Stimulated activated CD4-positive, alpha-beta T cell treated with anti-CD3 and anti-CD28 coated beads, Interleukin-12 subunit alpha, Interleukin-12 subunit beta, amount 100 ng/mL, for 48 hours (primary cell): Measurements from ENCODE around the gene OVOL2.
"Not testable (repeated sequence)": the region's sequence is repeated elsewhere in the genome, so short reads cannot be mapped to it uniquely, and the experiment has no call there.

ENCODE experiments used
- DNase-seq, 3 donors: peaks; one replicate each; pipeline ENCODE4 v3.0.0-alpha.2; 2020; ENCODE audit warnings: low read depth in 2 of 3, low spot score in 1 of 3

The OVOL2 gene

DNA sequence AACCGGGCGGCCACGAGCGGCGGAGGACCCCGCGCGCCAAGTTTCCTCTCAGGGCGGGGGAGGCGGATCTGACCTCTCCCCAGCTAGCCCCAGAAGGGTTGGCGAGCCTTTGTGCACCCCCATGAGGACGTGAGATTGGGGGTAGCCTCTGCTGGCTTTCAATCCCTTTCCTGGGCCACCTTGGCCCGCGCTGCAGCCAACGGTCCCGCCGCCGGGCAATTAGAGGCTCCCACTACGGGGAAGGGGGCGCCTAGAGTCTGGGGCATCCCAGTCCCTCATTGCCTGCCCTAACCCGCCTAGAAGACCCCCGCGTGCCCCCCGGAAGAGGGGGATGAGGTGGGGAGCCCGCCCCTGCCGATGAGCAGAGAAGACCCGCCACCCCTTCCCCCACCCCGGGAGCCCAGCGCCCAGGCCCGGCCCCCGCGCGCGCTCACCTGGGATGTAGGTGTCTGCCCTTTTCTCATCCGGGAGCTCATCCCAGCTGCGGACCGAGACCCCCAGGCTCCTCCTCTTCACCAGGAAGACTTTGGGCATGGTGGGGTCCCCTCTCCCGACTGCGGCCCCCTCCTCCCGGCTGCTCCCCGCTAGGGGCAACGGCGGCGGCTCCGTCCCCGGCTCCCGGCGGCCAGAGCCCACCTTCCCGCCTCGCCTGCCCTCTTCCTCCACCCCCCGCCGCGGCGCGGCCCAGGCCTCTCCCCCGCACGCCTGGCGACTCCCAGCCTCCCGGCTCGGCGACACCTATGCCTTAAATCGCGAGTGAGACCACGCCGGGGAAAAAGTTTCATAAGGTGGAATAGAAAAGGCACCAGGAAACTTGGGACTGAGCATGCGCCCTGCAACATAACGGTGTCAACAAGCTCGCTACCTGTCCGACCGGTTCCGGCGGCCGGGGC, at the start of gene OVOL2:
Gene OVOL2 (minus strand): TSS at position 816 of the 893 bp plus-strand sequence. CDS start 282 bp downstream, at position 534.
- DNase-seq: no peak

DNA sequence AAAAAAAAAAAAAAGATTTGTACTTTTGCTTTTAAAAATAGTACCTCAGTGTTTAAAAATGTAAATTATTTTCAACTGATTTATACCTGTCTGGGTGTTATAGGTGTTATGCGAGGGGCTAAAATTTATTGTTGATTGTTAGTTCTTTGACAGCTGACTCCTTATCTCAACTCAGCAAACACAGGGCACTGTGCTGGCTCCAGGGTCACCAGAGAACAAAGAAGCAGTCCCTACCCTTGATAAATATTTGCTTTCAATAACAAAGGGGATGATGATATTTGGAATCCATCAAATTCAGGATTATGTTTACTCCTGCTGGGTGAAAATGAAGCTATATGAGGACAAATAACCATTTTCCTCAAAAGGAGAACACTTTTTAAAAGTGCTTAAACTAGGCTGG, 45.8 kb upstream of the OVOL2 start:
- no peak for DNase-seq

DNA sequence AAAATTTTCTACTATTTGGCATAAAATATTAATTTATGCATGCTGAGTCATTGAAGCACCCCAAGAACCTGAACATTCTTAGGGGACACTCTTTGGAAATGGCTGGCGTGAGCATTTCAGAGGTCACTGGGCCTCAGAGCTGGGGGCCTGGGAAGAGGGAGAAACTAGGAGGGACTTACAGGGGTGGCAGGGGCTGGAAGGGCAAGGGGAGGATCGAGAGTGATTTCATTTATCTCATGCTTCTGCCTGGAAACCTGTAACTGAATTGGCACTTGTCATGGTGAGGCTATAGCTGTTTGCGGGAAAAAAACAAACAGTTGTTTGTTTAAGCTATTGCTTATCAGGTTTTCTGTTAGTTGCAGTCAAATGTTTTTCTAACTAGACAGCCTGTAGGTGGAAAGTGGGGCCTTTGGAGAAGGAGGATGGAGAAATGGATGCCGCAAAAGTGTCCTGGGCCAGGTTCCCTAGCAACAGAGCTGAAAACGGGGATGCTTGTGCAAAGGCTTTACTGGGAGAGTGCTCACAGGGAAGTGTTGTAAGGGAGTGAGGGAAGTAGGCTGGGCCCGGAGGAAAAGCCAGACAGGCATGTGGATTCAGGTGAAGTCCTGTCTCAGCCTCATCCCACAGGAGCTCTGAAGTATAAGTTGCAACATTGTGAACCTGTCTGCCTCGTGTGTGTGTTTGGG, 43.6 kb upstream of the OVOL2 start:
- no peak for DNase-seq

DNA sequence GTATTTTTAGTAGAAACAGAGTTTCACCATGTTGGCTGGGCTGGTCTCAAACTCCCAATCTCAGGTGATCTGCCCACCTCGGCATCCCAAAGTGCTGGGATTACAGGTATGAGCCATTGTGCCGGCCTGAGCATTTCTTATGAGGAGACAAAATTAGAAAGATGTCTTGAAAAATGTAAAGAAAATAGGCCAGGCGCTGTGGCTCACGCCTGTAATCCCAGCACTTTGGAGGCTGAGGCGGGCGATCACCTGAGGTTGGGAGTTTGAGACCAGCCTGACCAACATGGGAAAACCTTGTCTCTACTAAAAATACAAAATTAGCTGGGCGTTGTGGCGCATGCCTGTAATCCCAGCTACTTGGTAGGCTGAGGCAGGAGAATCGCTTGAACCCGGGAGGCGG, 42.9 kb upstream of the OVOL2 start:
- DNase-seq: not testable (repeated sequence)

DNA sequence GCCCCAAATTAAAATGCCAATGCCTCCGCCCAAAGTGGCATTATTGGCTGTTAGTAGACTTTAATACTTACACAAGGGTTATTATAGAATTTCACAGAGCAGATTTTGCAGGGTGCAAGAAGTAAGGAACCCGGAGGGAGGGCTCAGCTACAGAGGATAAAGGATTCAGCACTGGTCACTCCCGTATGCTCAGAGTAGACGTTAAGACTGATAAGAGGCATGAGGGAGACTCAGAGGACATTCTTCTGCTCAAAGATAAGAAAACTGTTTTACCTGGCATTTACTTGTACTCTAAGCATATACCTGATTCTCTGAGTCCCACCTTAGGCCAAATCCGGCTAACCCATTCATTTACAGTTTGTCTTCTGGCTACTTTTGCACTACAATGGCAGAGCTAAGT, 36.5 kb upstream of the OVOL2 start:
- no peak for DNase-seq

DNA sequence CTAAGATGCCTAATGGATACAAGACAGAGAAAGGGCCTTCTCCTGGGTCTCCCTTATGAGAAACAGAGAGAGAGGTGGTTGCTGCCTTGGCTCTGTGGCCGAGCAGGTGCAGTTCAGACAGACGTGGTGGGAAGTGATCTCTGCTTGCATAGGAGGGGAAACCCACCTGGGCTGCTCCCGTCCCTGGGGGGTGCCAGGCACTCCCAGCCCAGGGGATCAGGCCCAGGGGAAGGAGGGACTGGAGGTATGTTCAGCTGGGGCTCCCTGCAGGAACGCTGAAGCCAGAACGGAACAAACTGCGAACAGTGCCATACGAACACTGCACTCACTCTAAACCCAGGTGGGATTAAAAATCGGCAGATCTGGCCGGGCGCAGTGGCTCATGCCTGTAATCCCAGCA, 35.7 kb upstream of the OVOL2 start:
- no peak for DNase-seq

DNA sequence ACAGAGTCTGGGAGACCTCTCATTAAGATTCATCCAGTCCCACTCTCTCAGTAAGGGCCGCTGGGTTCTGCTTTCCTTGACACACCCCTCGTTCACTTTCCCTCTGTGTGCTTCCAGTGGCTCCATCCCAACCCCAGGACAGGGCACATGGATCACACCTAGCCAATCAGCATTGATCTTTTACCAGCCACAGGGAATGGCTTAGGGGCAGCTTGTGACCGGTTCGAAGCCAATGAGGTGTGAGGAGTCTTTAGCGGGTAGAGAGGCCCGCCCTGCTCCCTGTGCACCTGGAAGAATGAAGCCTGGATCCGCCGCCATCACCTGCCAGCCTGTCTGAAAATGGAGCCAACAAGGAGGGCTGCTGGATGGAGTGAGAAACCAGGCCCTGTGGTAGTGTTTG, 35.2 kb upstream of the OVOL2 start:
- no peak for DNase-seq

DNA sequence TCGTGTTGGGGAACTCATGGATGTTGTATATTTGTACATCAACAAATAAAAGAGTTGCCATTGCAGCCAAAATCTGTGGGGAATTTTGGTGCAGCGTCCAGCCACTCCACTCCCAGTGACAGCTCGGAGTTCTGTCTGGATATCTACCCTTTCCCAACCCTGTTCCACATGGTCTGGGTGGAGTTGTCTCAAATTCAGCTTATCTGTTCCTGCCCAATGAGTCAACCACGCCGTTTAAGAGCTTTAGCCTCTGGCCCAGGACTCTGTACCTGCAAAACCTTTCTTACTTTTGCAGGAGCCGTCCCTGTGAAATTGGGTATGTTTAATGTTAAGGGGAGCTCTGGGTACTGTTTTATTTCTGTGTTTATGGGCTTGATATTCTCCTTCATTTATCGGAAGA, 33.9 kb upstream of the OVOL2 start:
- DNase-seq: no peak

DNA sequence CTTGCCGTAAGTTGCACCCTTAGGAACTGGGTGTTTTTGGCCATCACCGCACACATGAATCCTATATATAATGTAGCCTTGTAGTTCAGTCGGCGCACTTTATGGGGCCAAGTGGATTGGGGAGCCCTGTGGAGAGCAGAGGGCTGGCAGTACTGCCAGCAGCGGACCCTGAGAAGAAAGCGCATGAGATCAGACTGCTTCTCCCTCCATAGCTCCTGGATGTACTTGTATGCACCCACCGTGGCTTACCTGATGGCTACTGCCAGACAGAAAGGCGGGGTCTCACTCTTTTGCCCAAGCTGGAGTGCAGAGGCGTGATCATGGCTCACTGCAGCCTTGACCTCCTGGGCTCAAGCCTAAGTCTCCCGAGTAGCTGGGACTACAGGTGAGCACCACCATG, 32.8 kb upstream of the OVOL2 start:
- DNase-seq: no peak

DNA sequence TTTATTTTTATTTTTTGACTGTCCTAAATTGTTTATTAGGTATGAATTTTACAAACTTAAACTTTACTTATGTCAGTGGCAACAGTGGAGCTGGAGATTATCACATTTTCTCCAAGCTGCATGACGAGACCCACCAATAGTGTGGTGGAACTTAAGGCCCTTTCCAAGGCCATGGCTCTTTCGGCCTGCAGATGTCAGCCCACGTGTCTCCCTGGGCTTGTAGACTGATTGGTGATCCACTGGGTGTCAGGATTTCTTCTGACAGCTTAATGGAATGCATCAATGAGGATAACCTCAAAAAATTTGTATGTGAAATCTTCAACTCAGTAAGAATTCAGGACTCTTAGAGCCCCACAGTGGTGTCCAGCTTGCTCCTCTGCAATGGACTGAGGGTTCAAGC, 32.3 kb upstream of the OVOL2 start:
- no peak for DNase-seq

DNA sequence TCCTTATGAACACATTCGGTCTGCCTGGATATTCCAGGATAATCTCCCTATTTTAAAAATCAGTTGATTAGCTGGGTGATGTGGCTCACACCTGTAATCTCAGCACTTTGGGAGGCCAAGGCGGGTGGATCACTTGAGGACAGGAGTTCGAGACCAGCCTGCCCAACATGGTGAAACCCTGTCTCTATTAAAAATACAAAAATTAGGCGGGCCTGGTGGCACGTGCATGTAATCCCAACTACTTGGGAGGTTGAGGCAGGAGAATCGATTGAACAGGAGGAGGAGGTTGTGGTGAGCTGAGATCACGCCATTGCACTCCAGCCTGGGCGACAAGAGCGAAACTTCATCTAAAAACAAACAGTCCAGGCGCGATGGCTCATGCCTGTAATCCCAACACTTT, 31.1 kb upstream of the OVOL2 start:
- not testable (repeated sequence) for DNase-seq

DNA sequence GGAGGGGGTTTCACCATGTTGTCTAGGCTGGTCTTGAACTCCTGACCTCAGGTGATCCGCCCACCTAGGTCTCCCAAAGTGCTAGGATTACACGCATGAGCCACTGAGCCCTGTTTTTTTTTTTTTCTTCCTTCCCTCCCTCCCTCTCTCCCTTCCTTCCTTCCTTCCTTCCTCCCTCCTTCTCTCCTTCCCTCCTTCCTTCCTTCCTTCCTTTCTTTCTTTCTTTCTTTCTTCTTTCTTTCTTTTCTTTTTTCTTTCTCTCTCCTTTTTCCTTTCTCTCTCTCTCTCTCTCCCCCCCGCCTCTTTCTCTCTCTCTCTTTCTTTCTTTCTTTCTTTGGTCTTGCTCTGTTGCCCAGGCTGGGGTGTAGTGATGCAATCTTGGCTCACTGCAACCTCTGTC, 30.6 kb upstream of the OVOL2 start:
- not testable (repeated sequence) for DNase-seq

DNA sequence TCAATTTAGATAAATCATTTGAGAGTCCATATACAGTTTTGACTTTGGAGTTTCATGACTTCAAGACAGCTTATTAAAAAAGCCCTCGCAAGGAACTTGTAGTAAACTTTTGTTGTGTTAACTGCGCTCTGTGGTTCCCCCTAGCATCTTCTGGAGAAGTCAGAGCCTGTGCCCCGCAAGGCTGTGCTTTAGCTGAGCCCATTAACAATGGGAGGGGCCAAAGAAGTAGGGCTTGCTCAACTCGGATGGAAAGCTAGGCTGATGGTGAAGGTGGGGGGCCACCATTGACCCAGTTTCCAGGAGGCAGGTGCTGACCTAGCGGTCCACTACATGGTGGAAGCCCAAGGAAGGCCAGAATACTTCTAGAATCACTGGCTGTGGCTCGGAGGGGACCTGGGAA, 29.3 kb upstream of the OVOL2 start:
- DNase-seq: no peak

DNA sequence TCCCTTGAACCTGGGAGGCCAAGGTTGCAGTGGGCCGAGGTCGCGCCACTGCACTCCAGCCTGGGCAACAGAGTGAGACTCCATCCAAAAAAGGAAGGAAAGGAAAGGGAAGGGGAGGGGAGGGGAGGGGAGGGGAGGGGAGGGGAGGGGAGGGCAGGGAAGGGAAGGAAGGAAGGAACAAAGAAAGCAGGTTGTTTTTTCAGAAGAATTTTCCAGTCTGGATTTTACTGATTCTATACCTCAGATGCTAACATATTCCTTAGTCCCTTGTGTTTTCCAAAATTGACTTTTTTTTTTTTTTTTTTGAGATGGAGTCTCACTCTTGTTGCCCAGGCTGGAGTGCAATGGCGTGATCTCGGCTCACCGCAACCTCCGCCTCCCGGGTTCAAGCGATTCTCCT, 23.1 kb upstream of the OVOL2 start:
- DNase-seq: not testable (repeated sequence)

DNA sequence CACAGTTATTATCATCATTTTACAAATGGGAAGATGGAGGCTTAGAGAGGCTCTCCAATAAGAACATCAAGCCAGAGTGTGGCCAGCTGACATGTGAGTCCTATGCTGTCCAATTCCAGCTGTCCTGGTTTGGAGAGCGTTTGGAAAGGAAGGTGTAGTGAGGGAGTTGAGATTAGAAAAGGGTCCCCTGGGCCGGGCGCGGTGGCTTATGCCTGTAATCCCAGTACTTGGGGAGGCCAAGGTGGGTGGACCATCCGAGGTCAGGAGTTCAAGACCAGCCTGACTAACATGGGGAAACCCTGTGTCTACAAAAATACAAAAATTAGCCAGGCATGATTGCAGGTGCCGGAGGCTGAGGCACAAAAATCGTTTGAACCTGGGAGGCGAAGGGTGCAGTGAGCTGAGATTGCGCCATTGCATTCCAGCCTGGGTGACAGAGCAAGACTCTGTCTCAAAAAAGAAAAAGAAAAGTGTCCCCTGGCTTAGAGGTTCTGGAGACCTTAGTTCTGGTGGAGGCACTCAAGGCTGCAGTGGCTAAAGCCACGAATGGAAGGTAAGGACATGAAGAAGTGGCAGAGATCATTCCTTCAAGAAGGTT, 22.1 kb upstream of the OVOL2 start:
- no peak for DNase-seq

DNA sequence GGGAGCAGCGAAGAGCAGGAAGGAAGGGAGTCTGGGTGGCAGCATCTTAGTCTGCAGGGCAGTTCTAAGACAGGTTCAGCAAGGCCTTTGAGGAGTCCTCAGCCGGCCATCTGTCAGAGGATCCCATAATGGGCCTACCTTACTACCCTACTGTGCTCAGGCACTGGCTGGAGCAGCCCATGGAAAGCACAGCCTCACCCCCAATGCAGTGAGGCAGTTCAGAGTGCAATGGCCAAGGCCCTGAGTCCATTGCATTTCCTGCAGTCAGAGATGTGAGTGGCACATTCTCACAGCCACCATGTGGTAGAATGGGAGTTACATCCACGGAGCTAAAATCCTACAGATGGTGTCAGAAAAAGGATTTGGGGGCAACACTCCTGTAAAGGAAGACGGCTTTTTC, 19.4 kb upstream of the OVOL2 start:
- no peak for DNase-seq

DNA sequence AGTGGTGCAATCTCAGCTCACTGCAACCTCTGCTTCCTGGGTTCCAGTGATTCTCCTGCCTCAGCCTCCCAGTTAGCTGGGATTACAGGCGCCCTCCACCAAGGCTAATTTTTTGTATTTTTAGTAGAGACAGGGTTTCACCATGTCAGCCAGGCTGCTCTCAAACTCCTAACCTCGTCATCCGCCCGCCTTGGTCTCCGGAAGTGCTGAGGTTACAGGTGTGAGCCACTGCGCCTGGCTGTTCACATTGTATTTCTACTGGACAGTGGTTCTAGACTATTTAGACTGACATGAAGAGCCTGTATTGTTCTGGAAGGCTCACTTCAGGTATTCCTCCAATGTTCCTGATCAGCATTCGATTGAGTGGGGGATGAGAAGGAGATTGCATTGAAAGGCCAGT, 14.8 kb upstream of the OVOL2 start:
- DNase-seq: no peak

DNA sequence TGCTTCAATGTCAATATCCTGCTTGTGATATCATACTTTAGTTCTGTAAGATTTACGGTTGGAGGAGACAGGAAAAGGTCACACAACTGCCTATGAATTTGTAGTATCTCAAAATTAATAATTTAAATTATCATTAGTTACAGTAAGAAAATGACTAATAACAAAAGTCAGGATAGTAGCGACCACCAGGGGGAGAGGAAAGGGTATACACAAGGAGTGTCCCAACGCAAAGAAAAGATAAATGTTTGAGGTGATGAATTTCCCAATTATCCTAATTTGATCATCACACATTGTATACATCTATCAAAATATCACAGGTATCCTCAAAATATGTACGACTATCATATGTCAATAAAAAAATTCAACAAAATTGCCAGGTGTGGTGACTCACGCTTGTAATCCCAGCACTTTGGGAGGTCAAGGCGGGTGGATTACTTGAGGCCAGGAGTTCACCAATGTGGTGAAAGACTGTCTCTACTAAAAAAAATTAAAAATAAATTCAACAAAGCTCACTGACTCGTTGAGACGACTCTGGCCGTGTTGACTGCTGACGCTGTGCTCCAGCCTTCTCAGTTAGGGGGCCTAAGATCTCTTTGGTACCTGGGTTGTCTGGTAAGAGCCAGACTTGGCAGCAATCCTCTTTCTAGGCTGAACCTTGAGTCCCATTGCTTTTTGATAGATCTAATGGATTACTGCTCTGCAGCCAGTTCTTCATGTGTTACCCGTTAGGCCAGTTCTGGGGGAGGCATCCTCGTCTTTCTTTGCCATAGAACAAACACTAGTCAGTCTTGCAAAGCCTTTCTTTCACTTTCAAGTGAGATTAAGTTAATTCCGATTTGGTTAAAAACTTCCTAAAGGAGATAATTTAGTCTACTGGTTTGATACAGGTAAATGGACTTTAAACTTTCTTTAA, 9.0 kb upstream of the OVOL2 start:
- DNase-seq: no peak

DNA sequence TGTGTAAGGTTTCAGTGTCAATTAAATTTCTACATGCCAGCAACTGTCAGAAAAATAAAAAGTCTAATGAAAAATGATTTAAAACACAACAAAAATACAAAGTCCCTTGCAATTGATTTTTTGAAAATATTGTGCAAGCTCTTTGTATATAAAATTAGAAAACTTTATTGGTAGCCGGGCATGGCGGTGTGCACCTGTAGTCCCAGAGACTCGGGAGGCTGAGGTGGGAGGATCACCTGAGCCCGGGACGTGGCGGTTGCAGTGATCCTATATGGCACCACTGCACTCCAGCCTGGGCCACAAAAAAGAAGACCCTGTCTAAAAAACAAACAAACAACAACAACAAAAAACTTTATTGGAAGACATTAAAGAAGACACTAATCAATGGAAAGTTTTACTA, 6.0 kb upstream of the OVOL2 start:
- DNase-seq: no peak

DNA sequence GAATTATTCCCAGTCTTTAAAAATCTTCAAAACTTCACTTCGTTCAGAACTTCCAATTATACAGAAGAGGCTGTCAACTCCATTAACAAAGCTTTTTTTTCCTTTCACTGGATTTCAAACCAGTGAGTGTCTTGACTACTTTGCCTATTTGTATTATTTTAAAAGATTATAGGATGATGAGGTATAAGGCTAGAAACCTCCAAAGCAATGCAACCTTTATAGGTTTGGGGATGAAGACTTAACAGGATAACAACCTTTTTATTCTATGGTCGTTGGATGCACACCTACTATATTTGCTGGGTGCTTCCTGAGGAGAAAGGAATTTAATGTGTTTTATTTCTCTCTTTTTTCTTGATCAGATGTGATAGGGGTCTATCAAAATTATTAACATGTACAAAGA, 1.9 kb upstream of the OVOL2 start:
- DNase-seq: no peak
